Karpas-422 (cell line): ENCODE measurements around the gene PARVB. TPM values are rescaled to one million over a fixed set of nuclear protein-coding genes. Genes with fewer than 3 reads are reported as not detected.

ENCODE experiments used
- DNase-seq: peaks from one replicate; pipeline ENCODE4 v3.0.0-alpha.2; 2015
- H2AFZ ChIP-seq: fragments of 200-600 bp; sonication (generic); 2 replicates; pipeline ENCODE4 v1.6.1; 2014; ENCODE audit warnings: antibody characterized with exemption, low read length, mixed read lengths
- H3K27ac ChIP-seq: fragments of 200-600 bp; sonication (generic); 2 replicates; pipeline ENCODE4 v1.5.1; 2014; ENCODE audit warnings: mild to moderate bottlenecking, low read length, moderate library complexity
- H3K27me3 ChIP-seq: fragments of 200-600 bp; sonication (generic); 2 replicates; pipeline ENCODE4 v1.6.1; 2014; ENCODE audit warnings: low read length, mixed read lengths
- H3K36me3 ChIP-seq: fragments of 200-600 bp; sonication (generic); 2 replicates; pipeline ENCODE4 v1.6.1; 2014; ENCODE audit warnings: low read length, mixed read lengths; ENCODE audit not compliant: insufficient read depth
- H3K4me1 ChIP-seq: fragments of 200-600 bp; sonication (generic); 2 replicates; pipeline ENCODE4 v1.6.1; 2014; ENCODE audit warnings: mild to moderate bottlenecking, low read length, mixed read lengths
- H3K4me2 ChIP-seq: fragments of 200-600 bp; sonication (generic); 2 replicates; pipeline ENCODE4 v1.6.1; 2014; ENCODE audit warnings: low read length, low read depth, mild to moderate bottlenecking; ENCODE audit not compliant: poor library complexity, severe bottlenecking
- H3K4me3 ChIP-seq: fragments of 200-600 bp; sonication (generic); 2 replicates; pipeline ENCODE4 v1.5.1; 2014; ENCODE audit warnings: mild to moderate bottlenecking, antibody characterized with exemption, low read length, mixed read lengths
- H3K79me2 ChIP-seq: fragments of 200-600 bp; sonication (generic); 2 replicates; pipeline ENCODE4 v1.6.1; 2014; ENCODE audit warnings: mild to moderate bottlenecking, low read length, mixed read lengths
- H3K9ac ChIP-seq: fragments of 200-600 bp; sonication (generic); 2 replicates; pipeline ENCODE4 v1.6.0; 2014; ENCODE audit warnings: low read length
- H3K9me2 ChIP-seq: fragments of 200-600 bp; sonication (generic), shearing (Covaris generic); replicated peaks from 2 replicates; pipeline ENCODE4 v1.6.0; 2014; ENCODE audit warnings: mild to moderate bottlenecking, low read length, moderate library complexity; ENCODE audit not compliant: insufficient read depth
- H3K9me3 ChIP-seq: fragments of 300-700, 200-600 bp; sonication (generic); 2 replicates; pipeline ENCODE4 v1.6.1; 2014; ENCODE audit warnings: low read length, mixed read lengths
- H4K20me1 ChIP-seq: fragments of 200-600 bp; sonication (generic); 2 replicates; pipeline ENCODE4 v1.6.1; 2014; ENCODE audit warnings: mild to moderate bottlenecking, antibody characterized with exemption, low read length, low read depth; ENCODE audit not compliant: insufficient read depth
- total RNA-seq: library from RNA; depleted of rRNA; stranded (reverse); fragments of >200 nt; shearing (Covaris generic); gene quantifications from 2 replicates; pipeline ENCODE4 v1.2.3, GENCODE V29; 2014; ENCODE audit warnings: low replicate concordance

PARVB gene
- total RNA-seq, 1 experiment from 2014 or later = 24.9 TPM

DNA sequence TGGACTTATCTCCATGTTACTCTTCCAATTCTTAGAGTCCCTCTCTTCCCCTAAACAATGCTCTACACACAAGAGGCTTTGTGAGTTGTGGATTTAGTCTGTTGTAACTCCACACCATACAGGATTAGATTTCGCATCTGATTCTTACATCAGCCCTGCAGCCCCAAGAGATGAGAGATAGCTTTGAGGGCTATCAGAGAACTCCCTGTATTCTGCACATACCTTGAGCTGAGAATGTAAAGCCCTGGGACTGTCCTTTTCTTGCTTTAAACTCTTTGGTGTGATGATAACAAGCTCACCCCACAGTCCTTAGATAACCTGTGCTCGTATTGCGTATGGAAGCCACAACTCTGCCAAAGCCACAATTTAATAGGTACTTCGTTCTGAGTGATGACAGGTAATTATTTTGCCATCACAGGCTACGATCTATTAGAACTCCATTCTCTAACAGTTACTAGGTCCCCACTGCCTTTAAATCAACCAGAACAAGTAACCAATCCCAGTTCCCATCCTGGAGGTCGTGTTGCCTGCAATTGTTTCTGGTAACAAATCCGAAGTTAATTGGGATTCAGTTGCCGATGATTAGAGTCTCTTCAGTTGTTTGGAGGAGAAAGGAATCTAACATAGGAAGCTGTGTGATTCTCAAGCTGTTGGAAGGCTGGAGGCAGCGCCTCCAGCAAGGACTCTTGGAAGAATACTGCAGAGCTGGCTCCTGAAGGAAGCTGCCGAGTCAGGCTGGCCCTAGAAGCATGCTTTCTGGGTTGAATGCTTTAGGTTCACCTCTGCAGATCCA is 155.3 kb downstream of the PARVB start:
- Histone ChIP-seq H3K9me2 (no peaks in the 10 kb centered on the region), H3K79me2 (no peaks in the 10 kb centered on the region), H3K27ac (no peak overlapping the region), H3K4me3 (no peak overlapping the region), H3K36me3 (no peaks in the 10 kb centered on the region), H2AFZ (no peak overlapping the region), H3K9me3 (no peaks in the 10 kb centered on the region), H4K20me1 (no peaks in the 10 kb centered on the region), H3K4me1 (peaks cover 8% of the 10 kb centered on the region), H3K9ac (no peak overlapping the region), H3K4me2 (no peak overlapping the region), H3K27me3 (0 out of 2 replicates have a peak, but pooled peaks cover 3% of the 10 kb centered on the region)
- no peak for DNase-seq

DNA sequence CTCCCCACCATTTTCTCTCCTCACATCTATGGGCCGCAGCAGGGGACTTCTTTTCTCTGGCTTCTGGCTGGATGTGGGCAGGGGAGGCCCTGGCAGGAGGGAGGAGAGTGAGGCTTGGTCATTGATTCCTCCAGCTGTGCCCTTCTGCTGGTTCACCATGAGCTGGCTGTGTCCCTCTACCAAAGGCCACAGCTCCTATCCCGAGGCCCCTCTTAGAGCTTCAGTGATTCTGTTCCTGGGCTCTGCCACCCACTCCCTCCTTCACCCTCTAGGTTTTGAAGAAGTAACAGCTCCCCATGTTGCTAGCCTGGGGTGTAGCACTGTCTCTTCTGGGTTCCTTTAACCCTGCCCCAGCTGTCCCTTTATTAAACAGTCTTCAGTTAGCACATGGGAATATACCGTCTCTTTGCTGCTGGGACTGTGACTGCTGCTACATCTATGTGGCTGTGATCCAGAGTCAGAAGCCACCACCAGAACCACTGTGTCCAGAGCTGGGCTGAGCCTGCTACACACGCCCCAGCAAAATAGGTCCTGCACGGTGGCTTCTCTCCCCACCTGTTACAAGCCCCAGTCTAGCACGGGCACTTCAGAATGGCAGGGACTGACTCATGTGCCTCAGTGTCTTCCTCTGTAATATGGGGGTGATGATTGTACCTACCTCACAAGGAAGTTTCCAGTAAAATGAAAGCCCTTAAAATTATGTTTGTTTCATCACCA is 156.0 kb downstream of the PARVB start:
- H3K9ac ChIP-seq = no peak overlapping the region
- no peak overlapping the region for H3K4me2 ChIP-seq
- H3K4me1 ChIP-seq = peaks cover 8% of the 10 kb centered on the region
- no peak overlapping the region for H2AFZ ChIP-seq
- no peaks in the 10 kb centered on the region for H3K79me2 ChIP-seq
- H3K4me3 ChIP-seq = no peak overlapping the region
- H3K9me2 ChIP-seq = no peaks in the 10 kb centered on the region
- H3K9me3 ChIP-seq = no peaks in the 10 kb centered on the region
- H4K20me1 ChIP-seq = no peaks in the 10 kb centered on the region
- no peak for DNase-seq
- no peak overlapping the region for H3K27ac ChIP-seq
- H3K27me3 ChIP-seq = 0 out of 2 replicates have a peak, but pooled peaks cover 3% of the 10 kb centered on the region
- H3K36me3 ChIP-seq = no peaks in the 10 kb centered on the region

DNA sequence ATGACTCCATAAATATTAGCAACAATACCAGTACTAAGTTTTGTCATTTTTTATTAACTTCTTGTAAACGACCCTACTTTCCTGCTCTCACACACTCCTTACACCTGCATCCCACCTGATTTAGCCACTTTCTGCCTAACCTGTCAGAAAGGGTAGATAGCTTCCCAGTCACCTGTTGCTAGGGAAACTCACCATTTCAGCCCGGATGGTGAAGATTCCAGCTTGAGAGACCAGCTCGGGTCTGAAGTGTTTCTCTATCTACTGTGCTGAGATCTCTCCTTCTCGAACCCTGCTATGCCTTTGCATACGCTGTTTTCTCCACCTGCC is 156.6 kb downstream of the PARVB start, which contains the start of gene PARVG:
Gene PARVG, plus strand, starts transcription at position 220 of the 327 bp plus-strand sequence. CDS start 2,405 bp downstream, outside the sequence.
- no peak within 1 kb of the TSS for H3K27ac ChIP-seq
- H3K9me2 ChIP-seq = no peaks in the 10 kb centered on the region
- H3K4me2 ChIP-seq = peak within 1 kb of the TSS; percentile 41
- no peaks in the 10 kb centered on the region for H4K20me1 ChIP-seq
- peak; percentile 70 for DNase-seq
- peaks cover 8% of the 10 kb centered on the region for H3K4me1 ChIP-seq
- no peak within 1 kb of the TSS for H3K4me3 ChIP-seq
- no peak within 1 kb of the TSS for H2AFZ ChIP-seq
- no peaks in the 10 kb centered on the region for H3K9me3 ChIP-seq
- H3K9ac ChIP-seq = peak within 1 kb of the TSS; percentile 38
- no peaks in the 10 kb centered on the region for H3K79me2 ChIP-seq
- H3K36me3 ChIP-seq = no peaks in the 10 kb centered on the region
- 0 out of 2 replicates have a peak, but pooled peaks cover 3% of the 10 kb centered on the region for H3K27me3 ChIP-seq

DNA sequence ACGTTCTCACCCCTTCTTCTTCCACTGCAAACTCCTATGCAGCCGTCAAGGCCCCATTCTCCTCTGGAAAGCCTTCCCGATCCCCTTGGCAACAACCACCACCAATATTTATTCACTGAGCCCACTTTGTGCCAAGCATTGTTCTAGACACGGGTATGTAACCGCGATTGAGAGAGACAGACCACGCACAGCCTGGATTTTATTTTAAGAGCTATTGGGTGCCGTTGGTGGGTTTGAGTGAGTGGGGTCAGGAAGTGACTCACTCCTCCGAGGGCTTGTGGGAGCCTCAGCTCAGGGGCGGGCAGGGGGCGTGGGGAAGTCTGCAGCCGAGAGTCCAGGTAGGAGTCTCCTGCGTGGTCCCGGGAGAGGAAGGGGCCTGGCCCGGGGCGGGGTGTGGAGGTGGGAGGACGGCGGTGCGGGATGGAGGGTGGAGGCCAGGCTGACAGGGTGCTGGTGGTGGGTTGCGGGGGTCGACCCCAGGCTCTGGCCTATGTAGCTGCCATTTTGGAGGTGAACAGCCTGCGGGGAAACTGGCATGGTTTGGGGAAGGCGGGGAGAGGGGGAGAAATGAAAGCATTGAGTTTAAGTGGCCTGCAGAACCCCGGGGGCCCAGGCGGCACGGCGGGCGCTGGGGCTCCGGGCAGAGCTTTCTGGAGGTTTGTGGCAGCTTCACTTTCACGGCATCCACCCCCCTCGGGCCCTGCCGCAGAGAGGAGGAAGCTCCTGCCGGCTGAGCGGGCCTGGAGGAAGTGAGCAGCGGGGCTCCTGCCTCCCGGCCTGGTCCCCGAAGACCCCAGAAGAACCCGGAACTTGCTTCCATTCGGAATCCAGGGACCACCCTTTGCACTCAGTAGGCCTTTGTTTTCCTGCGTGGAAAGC is 157.2 kb downstream of the PARVB start:
- Histone ChIP-seq H2AFZ (no peak overlapping the region), H3K9me3 (no peaks in the 10 kb centered on the region), H3K9ac (peak overlapping the region; percentile 38), H3K27ac (no peak overlapping the region), H3K4me1 (peaks cover 8% of the 10 kb centered on the region), H3K36me3 (no peaks in the 10 kb centered on the region), H3K4me2 (peak overlapping the region; percentile 41), H3K27me3 (0 out of 2 replicates have a peak, but pooled peaks cover under 1% of the 10 kb centered on the region), H4K20me1 (no peaks in the 10 kb centered on the region), H3K79me2 (no peaks in the 10 kb centered on the region), H3K4me3 (no peak overlapping the region), H3K9me2 (no peaks in the 10 kb centered on the region)
- peak; percentile 47 for DNase-seq

DNA sequence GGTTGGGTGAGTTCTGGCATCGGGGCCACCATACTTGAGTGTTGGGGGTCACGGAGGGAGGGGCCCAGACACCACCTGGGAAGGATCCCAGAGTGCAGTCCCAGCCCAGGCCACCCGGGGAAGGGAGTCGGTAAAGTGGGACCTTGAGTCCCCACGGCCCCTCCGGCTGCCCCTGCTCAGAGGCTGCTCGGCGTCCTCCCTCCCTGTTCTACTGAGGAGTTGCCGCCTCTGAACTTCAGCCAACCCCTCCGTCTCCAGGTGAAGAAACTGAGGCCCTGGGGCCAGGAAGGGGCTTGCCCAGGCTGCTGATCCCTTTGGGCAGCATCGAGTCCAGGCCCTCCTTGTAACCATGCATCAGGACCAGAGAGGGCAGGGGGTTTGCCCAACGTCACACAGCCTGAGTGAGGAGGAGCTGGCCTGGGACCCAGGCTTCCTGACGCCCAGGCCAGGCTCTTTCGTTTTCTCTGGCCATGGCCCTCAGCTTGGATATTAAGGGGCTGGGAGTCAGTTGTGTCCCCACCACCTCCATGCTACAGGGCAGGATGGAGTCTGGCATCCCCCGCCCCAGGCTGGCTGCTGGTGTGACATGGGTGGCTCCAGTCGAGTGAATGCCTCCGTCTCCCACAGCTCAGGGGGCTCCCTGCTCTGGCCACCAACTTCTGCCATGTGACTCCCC is 157.9 kb downstream of the PARVB start:
- no peak for DNase-seq
- Histone ChIP-seq H4K20me1 (no peaks in the 10 kb centered on the region), H3K4me1 (peaks cover 8% of the 10 kb centered on the region), H3K4me2 (peak overlapping the region; percentile 41), H3K9me3 (no peaks in the 10 kb centered on the region), H3K79me2 (no peaks in the 10 kb centered on the region), H3K27me3 (no peaks in the 10 kb centered on the region), H3K9me2 (no peaks in the 10 kb centered on the region), H3K27ac (no peak overlapping the region), H3K4me3 (no peak overlapping the region), H3K9ac (peak overlapping the region; percentile 38), H3K36me3 (no peaks in the 10 kb centered on the region), H2AFZ (no peak overlapping the region)

DNA sequence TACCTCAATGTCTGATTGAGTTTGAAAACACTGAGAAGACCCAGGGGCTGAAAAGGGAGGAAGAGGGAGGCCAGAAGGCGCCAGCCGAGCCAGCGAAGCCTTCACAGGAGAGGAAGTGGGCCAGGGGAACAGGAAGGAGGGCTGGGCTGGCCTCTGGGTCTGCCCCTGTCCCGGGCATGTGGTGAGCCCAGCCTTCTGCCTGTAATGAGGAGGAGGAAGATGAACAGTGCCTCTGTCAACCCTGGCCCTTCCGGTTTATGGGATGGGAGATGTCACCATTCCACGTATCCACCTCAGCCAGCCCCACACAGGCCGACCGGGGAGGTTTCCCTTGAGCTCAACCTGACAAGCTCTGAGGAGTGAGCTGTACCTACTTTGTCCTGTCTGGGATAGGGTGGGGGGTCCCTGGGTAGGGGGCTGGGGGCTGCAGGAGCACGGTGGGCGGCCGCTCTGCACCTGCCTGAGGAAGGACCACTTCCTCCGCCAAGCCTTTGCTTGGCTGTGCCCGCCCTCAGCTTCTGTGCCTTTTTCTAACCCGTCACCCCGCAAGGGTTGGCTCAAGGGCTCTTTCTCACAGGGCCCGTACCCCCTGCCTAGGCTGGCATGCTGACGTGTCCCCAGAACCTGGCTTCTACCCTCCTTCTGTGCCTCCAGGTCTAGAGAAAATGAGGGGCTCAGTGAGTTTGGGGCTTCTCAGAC is 158.6 kb downstream of the PARVB start:
- no peaks in the 10 kb centered on the region for H3K27me3 ChIP-seq
- no peak overlapping the region for H3K4me2 ChIP-seq
- no peaks in the 10 kb centered on the region for H3K79me2 ChIP-seq
- no peaks in the 10 kb centered on the region for H3K9me3 ChIP-seq
- no peaks in the 10 kb centered on the region for H3K9me2 ChIP-seq
- H3K4me3 ChIP-seq = no peak overlapping the region
- H3K36me3 ChIP-seq = no peaks in the 10 kb centered on the region
- no peak overlapping the region for H3K27ac ChIP-seq
- H3K9ac ChIP-seq = no peak overlapping the region
- no peak for DNase-seq
- H2AFZ ChIP-seq = no peak overlapping the region
- peaks cover 8% of the 10 kb centered on the region for H3K4me1 ChIP-seq
- H4K20me1 ChIP-seq = no peaks in the 10 kb centered on the region

DNA sequence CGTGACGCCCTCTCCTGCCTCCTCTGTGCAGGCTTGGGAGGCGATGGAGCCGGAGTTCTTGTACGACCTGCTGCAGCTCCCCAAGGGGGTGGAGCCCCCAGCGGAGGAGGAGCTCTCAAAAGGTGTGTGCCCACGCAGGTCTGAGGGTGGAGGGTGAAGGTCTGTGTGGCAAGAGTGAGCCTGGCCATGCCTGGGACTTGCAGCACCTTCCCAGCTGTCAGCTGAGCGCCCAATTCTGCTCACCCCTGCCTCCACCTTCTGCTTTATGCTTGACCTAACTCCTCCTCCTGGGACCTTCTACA is 159.1 kb downstream of the PARVB start:
- no peak overlapping the region for H3K4me2 ChIP-seq
- 0 out of 2 replicates have a peak, but pooled peaks cover 3% of the 10 kb centered on the region for H4K20me1 ChIP-seq
- no peaks in the 10 kb centered on the region for H3K9me2 ChIP-seq
- H3K36me3 ChIP-seq = no peaks in the 10 kb centered on the region
- H3K9ac ChIP-seq = no peak overlapping the region
- peaks cover 8% of the 10 kb centered on the region for H3K4me1 ChIP-seq
- H2AFZ ChIP-seq = no peak overlapping the region
- no peak for DNase-seq
- no peak overlapping the region for H3K27ac ChIP-seq
- no peak overlapping the region for H3K4me3 ChIP-seq
- H3K9me3 ChIP-seq = no peaks in the 10 kb centered on the region
- no peaks in the 10 kb centered on the region for H3K79me2 ChIP-seq
- no peaks in the 10 kb centered on the region for H3K27me3 ChIP-seq
